Rectal smooth muscle tissue (tissue), 1 donor: Measurements from ENCODE around the gene CLCF1.
"Not testable (repeated sequence)": the region's sequence is repeated elsewhere in the genome, so short reads cannot be mapped to it uniquely, and the experiment has no call there.

Experiments
- H3K27ac ChIP-seq: one replicate; pipeline ENCODE4 v1.7.0; 2013; ENCODE audit warnings: low read depth, low read length, inconsistent platforms
- H3K27me3 ChIP-seq: one replicate; pipeline ENCODE4 v1.7.0; 2013; ENCODE audit warnings: low read length; ENCODE audit not compliant: control insufficient read depth, insufficient read depth
- H3K36me3 ChIP-seq: one replicate; pipeline ENCODE4 v1.7.0; 2013; ENCODE audit warnings: low read length; ENCODE audit not compliant: control insufficient read depth, insufficient read depth
- H3K4me1 ChIP-seq: one replicate; pipeline ENCODE4 v1.7.0; 2013; ENCODE audit warnings: low read length; ENCODE audit not compliant: control insufficient read depth, insufficient read depth
- H3K4me3 ChIP-seq: one replicate; pipeline ENCODE4 v1.7.0; 2013; ENCODE audit warnings: low read length
- H3K9ac ChIP-seq: one replicate; pipeline ENCODE4 v1.7.0; 2013; ENCODE audit warnings: low read length

CLCF1 gene

GRCh38 chr11:67405688-67406339, 32.4 kb upstream of the CLCF1 start:
- H3K27ac ChIP-seq: no peak overlapping the region
- no peak overlapping the region for H3K4me3 ChIP-seq
- H3K9ac ChIP-seq: no peak overlapping the region
- H3K36me3 ChIP-seq: no peaks in the 10 kb centered on the region
- H3K4me1 ChIP-seq: no peaks in the 10 kb centered on the region
- peaks cover 10% of the 10 kb centered on the region for H3K27me3 ChIP-seq

GRCh38 chr11:67405196-67405567, 31.8 kb upstream of the CLCF1 start:
- Histone ChIP-seq H3K27me3 (peaks cover 4% of the 10 kb centered on the region), H3K4me1 (peaks cover 4% of the 10 kb centered on the region), H3K4me3 (peak overlapping the region; percentile 57), H3K9ac (no peak overlapping the region), H3K27ac (no peak overlapping the region), H3K36me3 (no peaks in the 10 kb centered on the region)

GRCh38 chr11:67404515-67405195, 31.3 kb upstream of the CLCF1 start:
- no peak overlapping the region for H3K9ac ChIP-seq

GRCh38 chr11:67403085-67403484, 29.7 kb upstream of the CLCF1 start:
- not testable (repeated sequence) for H3K4me3 ChIP-seq, H3K27ac ChIP-seq, H3K27me3 ChIP-seq, H3K9ac ChIP-seq
- H3K4me1 ChIP-seq: peaks cover 13% of the 10 kb centered on the region
- H3K36me3 ChIP-seq: peaks cover 14% of the 10 kb centered on the region

More at GRCh38 chr11:67404515-67405195, 31.3 kb upstream of the CLCF1 start:
- peaks cover 4% of the 10 kb centered on the region for H3K27me3 ChIP-seq
- H3K27ac ChIP-seq: no peak overlapping the region
- peak overlapping the region; percentile 57 for H3K4me3 ChIP-seq
- H3K4me1 ChIP-seq: peaks cover 8% of the 10 kb centered on the region
- H3K36me3 ChIP-seq: no peaks in the 10 kb centered on the region

- Histone ChIP-seq H3K36me3 (peaks cover 20% of the 10 kb centered on the region), H3K27ac (peak overlapping the region; percentile 90), H3K9ac (peak overlapping the region; percentile 82), H3K4me3 (peak overlapping the region; percentile 76), H3K4me1 (peaks cover 13% of the 10 kb centered on the region)
- not testable (repeated sequence) for H3K27me3 ChIP-seq
Observed at GRCh38 chr11:67402192-67402839, 28.9 kb upstream of the CLCF1 start.

- peak within 1 kb of the TSS; percentile 91 for H3K27ac ChIP-seq
- H3K9ac ChIP-seq: peak within 1 kb of the TSS; percentile 82
- H3K4me3 ChIP-seq: peak within 1 kb of the TSS; percentile 87
- H3K4me1 ChIP-seq: peaks cover 13% of the 10 kb centered on the region
- H3K27me3 ChIP-seq: no peaks in the 10 kb centered on the region
- peaks cover 20% of the 10 kb centered on the region for H3K36me3 ChIP-seq
Observed at GRCh38 chr11:67401495-67402191, 28.2 kb upstream of the CLCF1 start, which contains the start of gene PPP1CA. TSS of gene PPP1CA (minus strand) at chr11:67401858. CDS start at chr11:67401782, 76 bp downstream.

GRCh38 chr11:67400942-67401494, 27.6 kb upstream of the CLCF1 start:
- Histone ChIP-seq H3K9ac (peak overlapping the region; percentile 81), H3K27ac (peak overlapping the region; percentile 91), H3K4me3 (peak overlapping the region; percentile 87), H3K36me3 (peaks cover 20% of the 10 kb centered on the region), H3K27me3 (no peaks in the 10 kb centered on the region), H3K4me1 (peaks cover 13% of the 10 kb centered on the region)

GRCh38 chr11:67400251-67400941, 27.0 kb upstream of the CLCF1 start:
- peak overlapping the region; percentile 87 for H3K4me3 ChIP-seq
- peak overlapping the region; percentile 91 for H3K27ac ChIP-seq
- H3K9ac ChIP-seq: peak overlapping the region; percentile 81
- peaks cover 20% of the 10 kb centered on the region for H3K36me3 ChIP-seq
- H3K4me1 ChIP-seq: peaks cover 13% of the 10 kb centered on the region
- no peaks in the 10 kb centered on the region for H3K27me3 ChIP-seq

GRCh38 chr11:67398661-67399563, 25.5 kb upstream of the CLCF1 start:
- Histone ChIP-seq H3K4me3 (no peak overlapping the region), H3K9ac (no peak overlapping the region), H3K4me1 (peaks cover 13% of the 10 kb centered on the region), H3K36me3 (peaks cover 20% of the 10 kb centered on the region), H3K27me3 (no peaks in the 10 kb centered on the region), H3K27ac (no peak overlapping the region)

GRCh38 chr11:67397986-67398660, 24.7 kb upstream of the CLCF1 start:
- H3K4me1 ChIP-seq: peaks cover 13% of the 10 kb centered on the region
- H3K4me3 ChIP-seq: no peak overlapping the region
- H3K9ac ChIP-seq: no peak overlapping the region
- peaks cover 20% of the 10 kb centered on the region for H3K36me3 ChIP-seq
- no peak overlapping the region for H3K27ac ChIP-seq
- H3K27me3 ChIP-seq: no peaks in the 10 kb centered on the region
